ENCODE data around the gene ARSK. TPM values are rescaled to one million over a fixed set of nuclear protein-coding genes. Genes with fewer than 3 reads are reported as not detected.

The ARSK gene
- total RNA-seq, 1 experiment from 2014 or later: 3.6 TPM

DNA sequence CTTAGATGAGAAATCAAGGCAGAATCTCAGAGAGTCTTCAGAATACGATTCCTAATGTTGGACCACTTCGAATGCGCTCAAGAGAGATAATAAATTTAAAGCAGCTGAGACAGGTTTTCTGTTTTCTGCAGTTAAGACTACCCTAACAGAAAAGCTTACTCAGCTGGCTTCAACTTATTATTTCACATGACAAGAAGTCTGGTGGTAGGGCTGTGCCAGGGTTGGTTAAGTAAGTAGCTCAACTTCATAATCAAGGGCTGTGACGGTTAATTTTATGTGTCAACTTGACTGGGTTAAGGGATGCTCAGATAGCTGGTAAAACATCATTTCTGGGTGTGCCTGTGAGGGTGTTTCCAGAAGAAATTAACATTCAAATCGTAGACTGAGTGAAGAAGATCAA is 68.8 kb downstream of the ARSK start:
- no peaks in the 10 kb centered on the region for H3K27me3 Mint-ChIP-seq (ENCODE audit: insufficient read depth, unreplicated experiment)
- ChIA-PET CTCF (interaction anchor here (0.6 to 1.1 kb wide), 2 partner anchors 12 to 74 kb away, joined by 3 read pairs; no protein-coding TSS in a partner anchor), POLR2A (no interaction called here)
- no peaks in the 10 kb centered on the region for H3K36me3 Mint-ChIP-seq (ENCODE audit: insufficient read depth, unreplicated experiment)
- no peaks in the 10 kb centered on the region for H3K4me1 Mint-ChIP-seq (ENCODE audit: insufficient read depth, unreplicated experiment)
- no peak for DNase-seq (ENCODE audit: unreplicated experiment)
- H3K9me3 Mint-ChIP-seq (ENCODE audit: unreplicated experiment): no peaks in the 10 kb centered on the region
- intact Hi-C loops (cut with micrococcal nuclease): no loop called here
- no peak overlapping the region for H3K27ac Mint-ChIP-seq (ENCODE audit: low read depth, unreplicated experiment)
- TF ChIP-seq, protein P1, sequence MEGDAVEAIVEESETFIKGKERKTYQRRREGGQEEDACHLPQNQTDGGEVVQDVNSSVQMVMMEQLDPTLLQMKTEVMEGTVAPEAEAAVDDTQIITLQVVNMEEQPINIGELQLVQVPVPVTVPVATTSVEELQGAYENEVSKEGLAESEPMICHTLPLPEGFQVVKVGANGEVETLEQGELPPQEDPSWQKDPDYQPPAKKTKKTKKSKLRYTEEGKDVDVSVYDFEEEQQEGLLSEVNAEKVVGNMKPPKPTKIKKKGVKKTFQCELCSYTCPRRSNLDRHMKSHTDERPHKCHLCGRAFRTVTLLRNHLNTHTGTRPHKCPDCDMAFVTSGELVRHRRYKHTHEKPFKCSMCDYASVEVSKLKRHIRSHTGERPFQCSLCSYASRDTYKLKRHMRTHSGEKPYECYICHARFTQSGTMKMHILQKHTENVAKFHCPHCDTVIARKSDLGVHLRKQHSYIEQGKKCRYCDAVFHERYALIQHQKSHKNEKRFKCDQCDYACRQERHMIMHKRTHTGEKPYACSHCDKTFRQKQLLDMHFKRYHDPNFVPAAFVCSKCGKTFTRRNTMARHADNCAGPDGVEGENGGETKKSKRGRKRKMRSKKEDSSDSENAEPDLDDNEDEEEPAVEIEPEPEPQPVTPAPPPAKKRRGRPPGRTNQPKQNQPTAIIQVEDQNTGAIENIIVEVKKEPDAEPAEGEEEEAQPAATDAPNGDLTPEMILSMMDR (IDR thresholded peaks at IDR 0.05; ENCODE audit: unreplicated experiment): no peak
- no peak overlapping the region for H3K4me3 Mint-ChIP-seq (ENCODE audit: unreplicated experiment)
- BruUV-seq (replicated peaks): no TSS peak

DNA sequence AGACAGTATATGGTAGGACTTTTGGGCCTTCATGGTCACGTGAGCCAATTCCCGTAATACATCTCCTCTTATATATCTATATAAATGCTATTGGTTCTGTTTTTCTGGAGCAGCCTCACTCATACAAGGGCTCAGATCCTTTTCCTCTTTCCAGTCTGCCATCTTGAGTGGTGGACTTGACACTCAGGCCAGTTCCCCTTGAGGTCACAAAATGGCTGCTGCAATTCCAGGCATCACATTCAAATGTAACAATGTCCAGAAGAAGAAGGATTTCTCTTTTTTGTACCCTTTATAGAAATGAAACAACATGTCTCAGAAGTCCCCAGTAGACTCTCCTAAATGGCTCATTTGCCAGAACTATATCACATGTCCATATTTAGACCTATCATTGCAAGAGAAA is 69.5 kb downstream of the ARSK start:
- TF ChIP-seq, protein P1 (IDR thresholded peaks at IDR 0.05; ENCODE audit: unreplicated experiment): no peak
- Mint-ChIP-seq H3K27ac (ENCODE audit: low read depth, unreplicated experiment) (no peak overlapping the region), H3K9me3 (ENCODE audit: unreplicated experiment) (no peaks in the 10 kb centered on the region), H3K36me3 (ENCODE audit: insufficient read depth, unreplicated experiment) (peaks cover 2% of the 10 kb centered on the region), H3K4me1 (ENCODE audit: insufficient read depth, unreplicated experiment) (no peaks in the 10 kb centered on the region), H3K27me3 (ENCODE audit: insufficient read depth, unreplicated experiment) (no peaks in the 10 kb centered on the region), H3K4me3 (ENCODE audit: unreplicated experiment) (no peak overlapping the region)
- BruUV-seq (replicated peaks): no TSS peak
- POLR2A ChIA-PET: no interaction called here
- CTCF ChIA-PET: no interaction called here
- intact Hi-C loops (cut with micrococcal nuclease): no loop called here
- DNase-seq (ENCODE audit: unreplicated experiment): no peak

DNA sequence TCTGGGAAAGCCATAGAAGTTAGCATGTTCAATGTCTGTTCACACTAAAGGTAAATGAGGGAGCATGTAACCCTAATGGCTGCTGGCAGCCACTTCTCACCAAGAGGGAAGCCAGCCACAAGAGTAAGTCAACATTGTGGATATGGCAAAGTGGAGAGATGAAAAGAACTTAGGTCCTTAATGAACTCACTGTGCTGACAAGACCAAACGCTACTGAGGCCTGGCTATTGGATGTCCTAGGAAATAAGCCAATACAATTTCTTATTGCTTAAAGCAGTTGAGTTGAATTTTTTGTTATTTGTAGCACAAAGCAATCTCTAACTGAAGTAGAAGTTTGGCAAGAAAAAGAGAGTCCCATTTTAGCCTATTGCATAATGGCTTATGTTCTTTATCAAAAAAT is 71.8 kb downstream of the ARSK start:
- BruUV-seq (replicated peaks): no TSS peak
- H3K9me3 Mint-ChIP-seq (ENCODE audit: unreplicated experiment): no peaks in the 10 kb centered on the region
- no peak overlapping the region for H3K27ac Mint-ChIP-seq (ENCODE audit: low read depth, unreplicated experiment)
- DNase-seq (ENCODE audit: unreplicated experiment): no peak
- no peaks in the 10 kb centered on the region for H3K27me3 Mint-ChIP-seq (ENCODE audit: insufficient read depth, unreplicated experiment)
- no peaks in the 10 kb centered on the region for H3K4me1 Mint-ChIP-seq (ENCODE audit: insufficient read depth, unreplicated experiment)
- H3K36me3 Mint-ChIP-seq (ENCODE audit: insufficient read depth, unreplicated experiment): peaks cover 6% of the 10 kb centered on the region
- TF ChIP-seq, protein P1 (IDR thresholded peaks at IDR 0.05; ENCODE audit: unreplicated experiment): no peak
- CTCF ChIA-PET: no interaction called here
- POLR2A ChIA-PET: no interaction called here
- no peak overlapping the region for H3K4me3 Mint-ChIP-seq (ENCODE audit: unreplicated experiment)
- intact Hi-C loops (cut with micrococcal nuclease): no loop called here

DNA sequence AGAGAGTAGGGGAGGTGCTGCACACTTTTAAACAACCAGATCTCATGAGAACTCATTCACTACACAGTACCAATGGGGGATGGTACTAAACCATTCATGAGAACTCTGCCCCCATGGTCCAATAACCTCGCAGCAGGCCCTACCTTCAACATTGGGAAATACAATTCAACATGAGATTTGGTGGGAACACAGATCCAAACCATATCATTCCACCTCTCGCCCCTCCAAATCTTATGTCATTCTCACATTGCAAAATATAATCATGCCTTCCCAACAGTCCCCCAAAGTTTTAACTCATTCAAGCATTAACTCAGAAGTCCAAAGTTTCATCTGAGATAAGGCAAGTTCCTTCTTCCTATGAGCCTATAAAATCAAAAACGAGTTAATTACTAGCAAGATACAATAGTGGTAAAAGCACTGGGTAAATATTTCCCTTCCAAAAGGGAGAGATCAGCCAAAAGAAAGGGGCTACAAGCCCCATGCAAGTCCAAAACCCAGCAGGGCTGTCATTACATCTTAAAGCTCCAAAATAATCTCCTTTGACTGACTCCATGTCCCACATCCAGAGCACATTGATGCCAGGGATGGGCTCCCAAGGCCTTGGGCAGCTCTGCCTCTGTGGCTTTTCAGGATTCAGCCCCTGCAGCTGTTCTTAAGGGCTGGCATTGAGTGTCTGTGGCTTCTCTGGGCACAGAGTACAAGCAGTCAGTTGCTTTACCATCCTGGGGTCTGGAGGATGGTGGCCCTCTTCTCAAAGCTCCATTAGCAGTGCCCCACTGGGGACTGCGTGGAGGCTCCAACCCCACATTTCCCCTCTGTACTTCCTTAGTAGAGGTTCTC is 73.3 kb downstream of the ARSK start:
- TF ChIP-seq, protein P1 (IDR thresholded peaks at IDR 0.05; ENCODE audit: unreplicated experiment): no peak
- H3K36me3 Mint-ChIP-seq (ENCODE audit: insufficient read depth, unreplicated experiment): peaks cover 6% of the 10 kb centered on the region
- H3K9me3 Mint-ChIP-seq (ENCODE audit: unreplicated experiment): no peaks in the 10 kb centered on the region
- no peak overlapping the region for H3K27ac Mint-ChIP-seq (ENCODE audit: low read depth, unreplicated experiment)
- no peaks in the 10 kb centered on the region for H3K4me1 Mint-ChIP-seq (ENCODE audit: insufficient read depth, unreplicated experiment)
- CTCF ChIA-PET: interaction anchor here (0.6 kb wide), 1 partner anchor 52 kb away, joined by 4 read pairs; no protein-coding TSS in a partner anchor
- H3K4me3 Mint-ChIP-seq (ENCODE audit: unreplicated experiment): no peak overlapping the region
- H3K27me3 Mint-ChIP-seq (ENCODE audit: insufficient read depth, unreplicated experiment): no peaks in the 10 kb centered on the region
- POLR2A ChIA-PET: no interaction called here
- no TSS peak for BruUV-seq (replicated peaks)
- DNase-seq (ENCODE audit: unreplicated experiment): no peak
- intact Hi-C loops (cut with micrococcal nuclease): no loop called here

Measured in MCF 10A (cell line).